ENCODE data around the gene COP1.

COP1 gene

DNA sequence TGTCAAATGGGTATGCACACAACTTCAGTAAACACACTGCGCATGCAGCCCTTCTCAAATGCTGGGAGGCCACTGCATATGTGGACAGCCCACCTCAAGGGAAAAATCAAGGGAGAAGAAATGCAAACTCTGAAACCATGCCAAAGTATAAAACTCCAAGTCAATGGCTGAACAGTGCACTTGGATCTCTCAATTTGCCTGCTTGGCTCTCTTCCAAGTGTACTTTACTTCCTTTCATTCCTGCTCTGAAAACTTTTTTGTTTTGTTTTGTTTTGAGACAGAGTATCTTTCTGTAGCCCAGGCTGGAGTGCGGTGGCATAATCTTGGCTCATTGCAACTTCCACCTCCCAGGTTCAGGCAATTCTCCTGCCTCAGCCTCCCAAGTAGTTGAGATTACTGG lies 18.8 kb upstream of the COP1 start:
- in situ Hi-C loops (cut with HindIII; ENCODE audit: low sequenced_read_pairs), result no loop called here
- no peak for DNase-seq (ENCODE audit: low read depth, low spot score)
- TF ChIP-seq, protein P1, sequence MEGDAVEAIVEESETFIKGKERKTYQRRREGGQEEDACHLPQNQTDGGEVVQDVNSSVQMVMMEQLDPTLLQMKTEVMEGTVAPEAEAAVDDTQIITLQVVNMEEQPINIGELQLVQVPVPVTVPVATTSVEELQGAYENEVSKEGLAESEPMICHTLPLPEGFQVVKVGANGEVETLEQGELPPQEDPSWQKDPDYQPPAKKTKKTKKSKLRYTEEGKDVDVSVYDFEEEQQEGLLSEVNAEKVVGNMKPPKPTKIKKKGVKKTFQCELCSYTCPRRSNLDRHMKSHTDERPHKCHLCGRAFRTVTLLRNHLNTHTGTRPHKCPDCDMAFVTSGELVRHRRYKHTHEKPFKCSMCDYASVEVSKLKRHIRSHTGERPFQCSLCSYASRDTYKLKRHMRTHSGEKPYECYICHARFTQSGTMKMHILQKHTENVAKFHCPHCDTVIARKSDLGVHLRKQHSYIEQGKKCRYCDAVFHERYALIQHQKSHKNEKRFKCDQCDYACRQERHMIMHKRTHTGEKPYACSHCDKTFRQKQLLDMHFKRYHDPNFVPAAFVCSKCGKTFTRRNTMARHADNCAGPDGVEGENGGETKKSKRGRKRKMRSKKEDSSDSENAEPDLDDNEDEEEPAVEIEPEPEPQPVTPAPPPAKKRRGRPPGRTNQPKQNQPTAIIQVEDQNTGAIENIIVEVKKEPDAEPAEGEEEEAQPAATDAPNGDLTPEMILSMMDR (IDR thresholded peaks at IDR 0.05; ENCODE audit: low read depth, low read length), result no peak
- no peak overlapping the region for H3K4me3 ChIP-seq (ENCODE audit: low read depth, low read length)

DNA sequence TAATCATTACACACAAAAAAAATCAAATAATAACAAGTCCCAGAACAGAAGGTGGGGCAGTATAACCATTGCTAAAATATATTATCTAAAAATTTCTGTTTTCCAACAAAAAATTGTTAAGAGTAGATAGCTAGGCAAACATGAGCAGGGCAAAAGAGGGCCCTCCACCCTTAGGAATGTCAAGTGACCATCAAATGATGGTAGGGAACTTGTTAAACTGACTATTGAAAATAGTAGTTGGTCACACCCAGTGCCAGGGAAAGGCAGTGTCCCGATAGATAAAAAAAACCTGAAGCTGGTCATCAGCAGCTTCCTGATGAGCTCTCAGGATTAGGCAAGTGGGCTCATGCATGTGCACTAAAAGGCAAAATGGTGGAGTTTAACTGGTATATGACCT lies 18.4 kb upstream of the COP1 start:
- in situ Hi-C loops (cut with HindIII; ENCODE audit: low sequenced_read_pairs), result no loop called here
- TF ChIP-seq, protein P1 (IDR thresholded peaks at IDR 0.05; ENCODE audit: low read depth, low read length), result no peak
- no peak for DNase-seq (ENCODE audit: low read depth, low spot score)
- H3K4me3 ChIP-seq (ENCODE audit: low read depth, low read length), result no peak overlapping the region

GRCh38 chr1:176222196-176222595 lies 15.1 kb upstream of the COP1 start:
- TF ChIP-seq, protein P1 (IDR thresholded peaks at IDR 0.05; ENCODE audit: low read depth, low read length), result no peak
- in situ Hi-C loops (cut with HindIII; ENCODE audit: low sequenced_read_pairs), result no loop called here
- H3K4me3 ChIP-seq (ENCODE audit: low read depth, low read length), result no peak overlapping the region
- DNase-seq (ENCODE audit: low read depth, low spot score), result no peak

DNA sequence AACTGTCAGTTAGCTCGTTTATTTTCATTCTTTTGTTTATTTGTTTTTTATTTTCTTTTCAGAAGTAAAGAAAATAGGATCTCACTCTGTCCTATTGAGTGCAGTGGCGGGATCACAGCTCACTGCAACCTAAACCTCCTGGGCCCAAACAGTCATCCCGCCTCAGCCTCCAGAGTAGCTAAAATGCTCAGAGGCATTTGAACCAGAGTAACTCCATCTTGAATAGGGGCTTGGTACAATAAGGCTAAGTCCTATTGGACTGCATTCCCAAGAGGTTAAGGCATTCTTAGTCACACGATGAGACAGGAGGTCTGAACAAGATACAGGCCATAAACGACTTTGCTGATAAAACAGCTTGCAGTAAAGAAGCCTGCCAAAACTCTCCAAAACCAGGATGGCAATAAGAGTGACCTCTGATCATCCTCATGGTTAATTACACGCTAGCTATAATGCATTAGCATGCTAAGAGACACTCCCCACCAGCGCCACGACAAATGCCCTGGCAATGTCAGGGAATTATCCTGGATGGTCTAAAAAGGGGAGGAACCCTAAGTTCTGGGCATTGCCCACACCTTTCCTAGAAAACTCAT lies 13.1 kb upstream of the COP1 start:
- TF ChIP-seq, protein P1 (IDR thresholded peaks at IDR 0.05; ENCODE audit: low read depth, low read length), result no peak
- H3K4me3 ChIP-seq (ENCODE audit: low read depth, low read length), result no peak overlapping the region
- DNase-seq (ENCODE audit: low read depth, low spot score), result no peak
- in situ Hi-C loops (cut with HindIII; ENCODE audit: low sequenced_read_pairs), result no loop called here

DNA sequence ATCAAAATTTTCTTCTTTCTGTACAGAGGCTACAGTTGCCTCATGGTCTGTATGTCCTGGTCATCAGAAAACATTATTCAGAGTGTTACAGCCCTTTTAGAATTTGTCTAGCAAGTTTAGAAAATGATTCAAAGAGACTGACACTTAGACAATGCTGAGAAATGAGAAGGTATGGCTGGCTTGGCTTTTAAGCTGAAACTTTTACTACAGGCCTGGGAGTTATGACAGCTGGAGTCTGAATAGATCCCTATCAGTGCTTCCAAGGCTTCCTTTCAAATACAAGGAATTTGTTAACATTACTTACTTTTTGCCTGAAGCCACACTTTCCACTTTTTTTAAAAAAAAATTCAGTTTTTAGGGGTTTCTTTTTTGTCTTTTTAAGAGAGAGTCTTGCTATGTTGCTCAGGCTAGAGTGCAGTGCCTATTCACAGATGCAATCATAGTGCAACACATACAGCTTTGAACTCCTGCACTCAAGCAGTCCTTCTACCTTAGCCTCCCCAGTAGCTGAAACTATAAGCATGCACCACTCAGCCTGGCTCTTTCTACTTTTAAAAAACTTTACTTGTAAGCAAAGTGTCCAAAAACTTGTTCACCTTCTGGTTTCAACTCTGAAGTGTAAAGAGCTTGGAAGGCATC lies 10.5 kb upstream of the COP1 start:
- no peak for DNase-seq (ENCODE audit: low read depth, low spot score)
- in situ Hi-C loops (cut with HindIII; ENCODE audit: low sequenced_read_pairs), result no loop called here
- no peak overlapping the region for H3K4me3 ChIP-seq (ENCODE audit: low read depth, low read length)
- TF ChIP-seq, protein P1 (IDR thresholded peaks at IDR 0.05; ENCODE audit: low read depth, low read length), result no peak

- TF ChIP-seq, protein P1 (IDR thresholded peaks at IDR 0.05; ENCODE audit: low read depth, low read length), result no peak
- DNase-seq (ENCODE audit: low read depth, low spot score), result no peak
- in situ Hi-C loops (cut with HindIII; ENCODE audit: low sequenced_read_pairs), result no loop called here
- H3K4me3 ChIP-seq (ENCODE audit: low read depth, low read length), result no peak overlapping the region
Measured at GRCh38 chr1:176216031-176216430, 8.9 kb upstream of the COP1 start.

Data from astrocyte of the spinal cord (primary cell).